Measurements from ENCODE around the gene SRGAP1.

DNA sequence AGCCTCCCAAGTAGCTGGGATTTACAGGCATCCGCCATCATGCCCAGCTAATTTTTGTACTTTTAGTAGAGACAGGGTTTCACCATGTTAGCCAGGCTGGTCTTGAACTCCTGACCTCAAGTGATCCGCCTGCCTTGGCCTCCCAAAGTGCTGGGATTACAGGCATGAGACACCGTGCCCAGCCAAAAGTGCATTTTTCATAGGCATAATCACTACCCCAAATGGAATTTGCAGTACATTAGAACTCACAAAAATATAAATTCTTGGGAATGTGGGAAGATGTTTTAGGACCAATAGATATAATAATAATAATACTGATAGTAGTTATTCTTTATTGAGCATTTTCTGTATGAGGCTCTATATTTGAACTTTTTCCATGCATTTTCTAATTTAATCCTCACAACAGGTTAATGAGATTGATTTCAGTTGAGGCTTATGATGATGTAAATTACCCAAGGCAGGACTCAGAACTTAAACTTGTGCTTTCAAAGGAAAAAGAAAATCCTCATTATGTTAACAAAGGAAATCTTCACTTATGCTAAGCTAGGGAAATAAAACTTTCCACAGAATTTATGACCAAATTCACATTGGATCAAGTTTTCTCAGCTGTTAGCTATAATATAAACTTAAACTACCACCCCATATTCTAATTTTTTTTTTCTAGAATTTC lies 121.6 kb downstream of the SRGAP1 start:
- TF ChIP-seq, protein P1, sequence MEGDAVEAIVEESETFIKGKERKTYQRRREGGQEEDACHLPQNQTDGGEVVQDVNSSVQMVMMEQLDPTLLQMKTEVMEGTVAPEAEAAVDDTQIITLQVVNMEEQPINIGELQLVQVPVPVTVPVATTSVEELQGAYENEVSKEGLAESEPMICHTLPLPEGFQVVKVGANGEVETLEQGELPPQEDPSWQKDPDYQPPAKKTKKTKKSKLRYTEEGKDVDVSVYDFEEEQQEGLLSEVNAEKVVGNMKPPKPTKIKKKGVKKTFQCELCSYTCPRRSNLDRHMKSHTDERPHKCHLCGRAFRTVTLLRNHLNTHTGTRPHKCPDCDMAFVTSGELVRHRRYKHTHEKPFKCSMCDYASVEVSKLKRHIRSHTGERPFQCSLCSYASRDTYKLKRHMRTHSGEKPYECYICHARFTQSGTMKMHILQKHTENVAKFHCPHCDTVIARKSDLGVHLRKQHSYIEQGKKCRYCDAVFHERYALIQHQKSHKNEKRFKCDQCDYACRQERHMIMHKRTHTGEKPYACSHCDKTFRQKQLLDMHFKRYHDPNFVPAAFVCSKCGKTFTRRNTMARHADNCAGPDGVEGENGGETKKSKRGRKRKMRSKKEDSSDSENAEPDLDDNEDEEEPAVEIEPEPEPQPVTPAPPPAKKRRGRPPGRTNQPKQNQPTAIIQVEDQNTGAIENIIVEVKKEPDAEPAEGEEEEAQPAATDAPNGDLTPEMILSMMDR (IDR thresholded peaks at IDR 0.05) = no peak
- TF ChIP-seq POLR2AphosphoS5 (IDR thresholded peaks at IDR 0.05) (no peak), POLR2A (IDR thresholded peaks at IDR 0.05) (no peak), EP300 (IDR thresholded peaks at IDR 0.05) (no peak)

All from stomach (tissue), 4 donors.